ENCODE data around the gene GALNT2.

The GALNT2 gene

GRCh38 chr1:230280906-230281413, 213.9 kb downstream of the GALNT2 start:
- no peak overlapping the region for H3K4me3 ChIP-seq (ENCODE audit: low read length)
- TF ChIP-seq CTCF (IDR thresholded peaks at IDR 0.05; ENCODE audit: insufficient read depth, low read depth, low read length, missing control alignments) = no peak
- no peak for DNase-seq (ENCODE audit: low read depth)

GRCh38 chr1:230281556-230281955, 214.5 kb downstream of the GALNT2 start:
- H3K4me3 ChIP-seq (ENCODE audit: low read length) = no peak overlapping the region
- TF ChIP-seq CTCF (IDR thresholded peaks at IDR 0.05; ENCODE audit: insufficient read depth, low read depth, low read length, missing control alignments) = no peak
- DNase-seq (ENCODE audit: low read depth) = no peak

- no peak overlapping the region for H3K4me3 ChIP-seq (ENCODE audit: low read length)
- no peak for TF ChIP-seq CTCF (IDR thresholded peaks at IDR 0.05; ENCODE audit: insufficient read depth, low read depth, low read length, missing control alignments)
- DNase-seq (ENCODE audit: low read depth) = no peak
These were observed 215.1 kb downstream of the GALNT2 start for GRCh38 chr1:230282157-230282556.

GRCh38 chr1:230283678-230284077, 216.6 kb downstream of the GALNT2 start:
- DNase-seq (ENCODE audit: low read depth) = no peak
- no peak for TF ChIP-seq CTCF (IDR thresholded peaks at IDR 0.05; ENCODE audit: insufficient read depth, low read depth, low read length, missing control alignments)
- H3K4me3 ChIP-seq (ENCODE audit: low read length) = no peak overlapping the region

- DNase-seq (ENCODE audit: low read depth) = no peak
- H3K4me3 ChIP-seq (ENCODE audit: low read length) = no peak overlapping the region
- TF ChIP-seq CTCF (IDR thresholded peaks at IDR 0.05; ENCODE audit: insufficient read depth, low read depth, low read length, missing control alignments) = no peak
These were observed 217.9 kb downstream of the GALNT2 start for GRCh38 chr1:230284891-230285290.

- H3K4me3 ChIP-seq (ENCODE audit: low read length) = no peak overlapping the region
- no peak for DNase-seq (ENCODE audit: low read depth)
- TF ChIP-seq CTCF (IDR thresholded peaks at IDR 0.05; ENCODE audit: insufficient read depth, low read depth, low read length, missing control alignments) = no peak
These were observed 218.3 kb downstream of the GALNT2 start for GRCh38 chr1:230285351-230285750.

- DNase-seq (ENCODE audit: low read depth) = no peak
- no peak for TF ChIP-seq CTCF (IDR thresholded peaks at IDR 0.05; ENCODE audit: insufficient read depth, low read depth, low read length, missing control alignments)
- no peak overlapping the region for H3K4me3 ChIP-seq (ENCODE audit: low read length)
These were observed 219.3 kb downstream of the GALNT2 start for GRCh38 chr1:230286166-230286889.

Measured in epithelial cell of esophagus (primary cell).